ENCODE data around the gene TMEM252. TPM values are rescaled to one million over a fixed set of nuclear protein-coding genes. Genes with fewer than 3 reads are reported as not detected.

The TMEM252 gene
- total RNA-seq, 2 donors from 2014 or later: not detected

GRCh38 chr9:68522954-68523353 is 17.7 kb downstream of the TMEM252 start:
- WGBS, 2 experiments (ENCODE audit: insufficient coverage in 1 of 2, insufficient read length in 1 of 2): 86 to 91% methylated on average over 3 of the region's 3 CpGs
- TF ChIP-seq, protein P1, sequence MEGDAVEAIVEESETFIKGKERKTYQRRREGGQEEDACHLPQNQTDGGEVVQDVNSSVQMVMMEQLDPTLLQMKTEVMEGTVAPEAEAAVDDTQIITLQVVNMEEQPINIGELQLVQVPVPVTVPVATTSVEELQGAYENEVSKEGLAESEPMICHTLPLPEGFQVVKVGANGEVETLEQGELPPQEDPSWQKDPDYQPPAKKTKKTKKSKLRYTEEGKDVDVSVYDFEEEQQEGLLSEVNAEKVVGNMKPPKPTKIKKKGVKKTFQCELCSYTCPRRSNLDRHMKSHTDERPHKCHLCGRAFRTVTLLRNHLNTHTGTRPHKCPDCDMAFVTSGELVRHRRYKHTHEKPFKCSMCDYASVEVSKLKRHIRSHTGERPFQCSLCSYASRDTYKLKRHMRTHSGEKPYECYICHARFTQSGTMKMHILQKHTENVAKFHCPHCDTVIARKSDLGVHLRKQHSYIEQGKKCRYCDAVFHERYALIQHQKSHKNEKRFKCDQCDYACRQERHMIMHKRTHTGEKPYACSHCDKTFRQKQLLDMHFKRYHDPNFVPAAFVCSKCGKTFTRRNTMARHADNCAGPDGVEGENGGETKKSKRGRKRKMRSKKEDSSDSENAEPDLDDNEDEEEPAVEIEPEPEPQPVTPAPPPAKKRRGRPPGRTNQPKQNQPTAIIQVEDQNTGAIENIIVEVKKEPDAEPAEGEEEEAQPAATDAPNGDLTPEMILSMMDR (conservative IDR thresholded peaks at IDR 0.05): no peak
- H3K9me3 ChIP-seq (ENCODE audit: control insufficient read depth, low read length): peaks cover 10% of the 10 kb centered on the region

GRCh38 chr9:68522131-68522530 is 18.6 kb downstream of the TMEM252 start:
- Histone ChIP-seq H3K4me1 (ENCODE audit: control insufficient read depth, insufficient read depth, low read length) (no peaks in the 10 kb centered on the region), H3K9me3 (ENCODE audit: control insufficient read depth, low read length) (peaks cover 15% of the 10 kb centered on the region), H3K27me3 (ENCODE audit: control insufficient read depth, insufficient read depth, low read length, poor library complexity, severe bottlenecking) (peaks cover 58% of the 10 kb centered on the region), H3K27ac (ENCODE audit: low read depth, low read length) (no peak overlapping the region), H3K4me3 (ENCODE audit: low read length) (no peak overlapping the region), H3K9ac (ENCODE audit: extremely low read depth, low read length, poor library complexity, severe bottlenecking) (no peak overlapping the region), H3K36me3 (ENCODE audit: control insufficient read depth, insufficient read depth, low read length) (no peaks in the 10 kb centered on the region)
- Mint-ChIP-seq H3K4me1 (no peaks in the 10 kb centered on the region), H3K4me3 (no peak overlapping the region), H3K27ac (no peak overlapping the region), H3K9me3 (peaks cover 11% of the 10 kb centered on the region), H3K36me3 (ENCODE audit: low read depth) (no peaks in the 10 kb centered on the region), H3K27me3 (ENCODE audit: insufficient read depth) (peaks cover 74% of the 10 kb centered on the region)
- TF ChIP-seq, protein P1 (conservative IDR thresholded peaks at IDR 0.05): no peak
- 71 to 75% methylated on average over 4 of the region's 4 CpGs for WGBS, 2 experiments (ENCODE audit: insufficient coverage in 1 of 2, insufficient read length in 1 of 2)
- no peak for DNase-seq

More at GRCh38 chr9:68522954-68523353, 17.7 kb downstream of the TMEM252 start:
- Mint-ChIP-seq H3K27ac (no peak overlapping the region), H3K4me1 (no peaks in the 10 kb centered on the region), H3K36me3 (ENCODE audit: low read depth) (no peaks in the 10 kb centered on the region), H3K9me3 (peaks cover 4% of the 10 kb centered on the region), H3K4me3 (no peak overlapping the region), H3K27me3 (ENCODE audit: insufficient read depth) (peaks cover 75% of the 10 kb centered on the region)
- H3K9ac ChIP-seq (ENCODE audit: extremely low read depth, low read length, poor library complexity, severe bottlenecking): no peak overlapping the region
- no peak for DNase-seq
- peaks cover 67% of the 10 kb centered on the region for H3K27me3 ChIP-seq (ENCODE audit: control insufficient read depth, insufficient read depth, low read length, poor library complexity, severe bottlenecking)
- H3K36me3 ChIP-seq (ENCODE audit: control insufficient read depth, insufficient read depth, low read length): no peaks in the 10 kb centered on the region
- no peak overlapping the region for H3K4me3 ChIP-seq (ENCODE audit: low read length)
- no peaks in the 10 kb centered on the region for H3K4me1 ChIP-seq (ENCODE audit: control insufficient read depth, insufficient read depth, low read length)
- no peak overlapping the region for H3K27ac ChIP-seq (ENCODE audit: low read depth, low read length)

DNA sequence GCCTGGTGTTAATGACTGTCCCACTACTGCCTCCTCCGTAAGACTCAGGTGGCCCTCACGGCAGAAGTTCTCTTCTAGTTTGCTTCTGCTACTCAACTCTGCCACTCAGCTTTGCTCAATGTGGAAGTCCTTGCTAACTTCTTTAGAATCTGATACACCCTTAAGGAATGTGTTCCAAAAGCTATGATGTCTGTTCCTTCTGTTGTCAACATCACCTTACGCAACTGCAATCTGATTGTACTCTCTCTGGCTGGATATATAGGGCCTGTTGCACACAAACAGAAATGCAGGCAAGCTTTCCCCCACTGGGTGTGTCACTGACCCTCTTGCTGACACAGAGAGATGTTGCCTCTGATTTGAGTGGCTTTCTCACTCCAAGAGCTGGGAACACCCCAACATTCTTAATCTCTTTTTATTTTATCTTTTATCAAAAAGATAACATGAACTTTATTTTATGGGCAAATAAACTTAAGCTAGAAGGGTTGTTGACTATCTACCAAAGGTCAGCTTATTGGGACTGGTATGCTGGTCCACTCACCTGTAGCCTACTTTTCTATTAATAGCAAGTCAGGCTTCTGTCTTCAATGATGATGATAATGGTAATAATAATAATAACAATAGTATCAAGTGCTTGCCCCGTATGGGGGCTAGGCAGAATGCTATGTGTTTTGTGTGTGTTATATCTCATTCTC is 25.2 kb downstream of the TMEM252 start:
- 85 to 93% methylated on average over 3 of the region's 4 CpGs for WGBS, 2 experiments (ENCODE audit: insufficient coverage in 1 of 2, insufficient read length in 1 of 2)
- Histone ChIP-seq H3K9ac (ENCODE audit: extremely low read depth, low read length, poor library complexity, severe bottlenecking) (no peak overlapping the region), H3K27ac (ENCODE audit: low read depth, low read length) (no peak overlapping the region), H3K4me3 (ENCODE audit: low read length) (no peak overlapping the region), H3K4me1 (ENCODE audit: control insufficient read depth, insufficient read depth, low read length) (no peaks in the 10 kb centered on the region), H3K9me3 (ENCODE audit: control insufficient read depth, low read length) (peaks cover 15% of the 10 kb centered on the region), H3K36me3 (ENCODE audit: control insufficient read depth, insufficient read depth, low read length) (no peaks in the 10 kb centered on the region), H3K27me3 (ENCODE audit: control insufficient read depth, insufficient read depth, low read length, poor library complexity, severe bottlenecking) (peaks cover 59% of the 10 kb centered on the region)
- H3K9me3 Mint-ChIP-seq: peaks cover 11% of the 10 kb centered on the region
- H3K4me1 Mint-ChIP-seq: no peaks in the 10 kb centered on the region
- H3K36me3 Mint-ChIP-seq (ENCODE audit: low read depth): no peaks in the 10 kb centered on the region
- H3K27me3 Mint-ChIP-seq (ENCODE audit: insufficient read depth): peaks cover 79% of the 10 kb centered on the region
- DNase-seq: no peak
- no peak overlapping the region for H3K27ac Mint-ChIP-seq
- no peak overlapping the region for H3K4me3 Mint-ChIP-seq
- TF ChIP-seq, protein P1 (conservative IDR thresholded peaks at IDR 0.05): no peak
